Natural killer cell (primary cell): Measurements from ENCODE around the gene EDEM2. TPM values are rescaled to one million over a fixed set of nuclear protein-coding genes. Genes with fewer than 3 reads are reported as not detected.
A peak's percentile ranks its signal among the peaks of the same experiment; 100 is the strongest.

ENCODE experiments used
- ATAC-seq, 3 donors: fragments of 150-1000 bp in 2 of 3; fragments of 200-7000 bp in 1 of 3; cut with Tn5 transposase; 1 replicate in 1 of 3; 2 replicates in 2 of 3; pipeline ENCODE4 v1.10.0; 2021; ENCODE audit warnings: mild to moderate bottlenecking in 2 of 3, moderate library complexity in 2 of 3
- DNase-seq, 2 donors: peaks; one replicate each; pipeline versions ENCODE4 v3.0.0 to v3.0.0-alpha.2; 2013 to 2021; ENCODE audit warnings: mixed read lengths in 1 of 2
- H3K27ac ChIP-seq: one replicate; pipeline ENCODE4 v1.5.1; 2013; ENCODE audit warnings: mild to moderate bottlenecking, low read length
- H3K27me3 ChIP-seq: one replicate; pipeline ENCODE4 v1.6.1; 2013; ENCODE audit warnings: low read length; ENCODE audit not compliant: control insufficient read depth, insufficient read depth
- H3K36me3 ChIP-seq: one replicate; pipeline ENCODE4 v1.6.1; 2013; ENCODE audit warnings: low read length; ENCODE audit not compliant: control insufficient read depth, insufficient read depth
- H3K4me1 ChIP-seq: one replicate; pipeline ENCODE4 v1.6.1; 2013; ENCODE audit warnings: low read length; ENCODE audit not compliant: control insufficient read depth, insufficient read depth
- H3K4me3 ChIP-seq: one replicate; pipeline ENCODE4 v1.5.1; 2013; ENCODE audit warnings: low read length
- H3K9me3 ChIP-seq: one replicate; pipeline ENCODE4 v1.6.1; 2013; ENCODE audit warnings: low read length; ENCODE audit not compliant: control insufficient read depth, insufficient read depth
- H3K27ac Mint-ChIP-seq, 2 donors: one replicate each; pipeline ENCODE4 v1.8.0; 2022; ENCODE audit warnings: mild to moderate bottlenecking in 2 of 2, mixed read lengths in 2 of 2, moderate library complexity in 1 of 2
- H3K27me3 Mint-ChIP-seq, 2 donors: one replicate each; pipeline ENCODE4 v1.8.0; 2022; ENCODE audit warnings: low read depth in 2 of 2, mixed read lengths in 2 of 2
- H3K36me3 Mint-ChIP-seq: one replicate; pipeline ENCODE4 v1.8.0; 2022; ENCODE audit warnings: mixed read lengths
- H3K4me1 Mint-ChIP-seq, 2 donors: one replicate each; pipeline ENCODE4 v1.8.0; 2022; ENCODE audit warnings: mixed read lengths in 2 of 2
- H3K4me3 Mint-ChIP-seq: one replicate; pipeline ENCODE4 v1.8.0; 2022; ENCODE audit warnings: mild to moderate bottlenecking, moderate library complexity, mixed read lengths
- H3K9me3 Mint-ChIP-seq, 2 donors: one replicate each; pipeline ENCODE4 v1.8.0; 2022; ENCODE audit warnings: mixed read lengths in 2 of 2
- WGBS: methylation state at CpG from one replicate; pipeline ENCODE4 v1.1.7; 2013; ENCODE audit warnings: missing lambda C conversion rate; ENCODE audit not compliant: insufficient coverage; 5-methylcytosine and 5-hydroxymethylcytosine counted together
- intact Hi-C: fragments of 100-400 bp; cut with micrococcal nuclease; formaldehyde crosslinking; loops from one replicate; pipeline ENCODE4 v1.14.2; 2022
- total RNA-seq, 4 donors: library from RNA; stranded (reverse); fragments of 120-200 nt in 1 of 4; gene quantifications; one replicate each; pipeline versions ENCODE4 v1.2.3 to v1.2.4, GENCODE V29; 2013 to 2022
- TF ChIP-seq, protein P1 (sequence below): fragments of 200-600 bp; IDR thresholded peaks from one replicate; pipeline ENCODE4 v1.8.0; 2022; ENCODE audit warnings: antibody characterized with exemption

Gene EDEM2
- total RNA-seq, 3 donors from 2014 or later (not counting 1 experiment from before 2014, with no cell fraction given), result 20.0 to 27.4 (median 25.3) TPM

DNA sequence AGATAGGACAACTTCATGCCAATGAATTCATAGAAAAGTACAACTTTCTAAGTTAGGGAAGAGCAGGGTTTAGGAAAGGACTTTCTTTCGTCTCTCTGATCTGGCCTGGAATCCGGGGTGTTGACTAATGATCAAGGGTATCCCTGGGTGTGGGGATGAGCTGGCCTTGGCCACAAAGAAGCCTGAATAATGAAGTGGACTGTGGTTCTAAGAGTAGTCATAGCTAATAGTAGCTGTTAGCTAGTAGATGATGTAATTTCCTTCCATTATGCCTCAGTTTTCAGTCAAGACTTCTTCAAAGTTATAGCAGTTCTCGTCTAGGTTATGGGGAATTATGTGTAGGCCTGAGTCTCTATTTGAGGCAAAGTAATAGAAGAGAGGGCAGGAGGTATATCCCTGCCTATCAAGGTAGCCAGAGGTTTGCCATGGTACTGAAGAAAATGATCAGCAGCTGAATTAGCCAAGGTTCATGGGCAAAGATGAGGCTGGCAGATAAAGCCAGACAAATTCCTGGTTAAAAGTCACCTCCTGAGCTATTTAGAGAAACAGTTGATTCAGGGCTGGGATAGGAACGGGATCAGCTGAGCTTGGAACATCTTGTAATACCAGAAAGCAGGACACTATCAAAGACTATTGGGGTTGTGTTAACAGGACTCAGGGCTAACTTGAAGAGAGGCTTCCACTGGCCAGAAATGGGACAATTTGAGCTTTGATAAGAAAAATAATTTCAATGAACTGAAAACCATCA, 35.8 kb downstream of the EDEM2 start:
- no peaks in the 10 kb centered on the region for H3K9me3 Mint-ChIP-seq
- H3K4me1 Mint-ChIP-seq, result no peaks in the 10 kb centered on the region
- intact Hi-C loops, result no loop called here
- Histone ChIP-seq H3K27me3 (no peaks in the 10 kb centered on the region), H3K4me3 (no peak overlapping the region), H3K4me1 (no peaks in the 10 kb centered on the region), H3K9me3 (no peaks in the 10 kb centered on the region), H3K36me3 (peaks cover 18% of the 10 kb centered on the region), H3K27ac (no peak overlapping the region)
- TF ChIP-seq, protein P1, sequence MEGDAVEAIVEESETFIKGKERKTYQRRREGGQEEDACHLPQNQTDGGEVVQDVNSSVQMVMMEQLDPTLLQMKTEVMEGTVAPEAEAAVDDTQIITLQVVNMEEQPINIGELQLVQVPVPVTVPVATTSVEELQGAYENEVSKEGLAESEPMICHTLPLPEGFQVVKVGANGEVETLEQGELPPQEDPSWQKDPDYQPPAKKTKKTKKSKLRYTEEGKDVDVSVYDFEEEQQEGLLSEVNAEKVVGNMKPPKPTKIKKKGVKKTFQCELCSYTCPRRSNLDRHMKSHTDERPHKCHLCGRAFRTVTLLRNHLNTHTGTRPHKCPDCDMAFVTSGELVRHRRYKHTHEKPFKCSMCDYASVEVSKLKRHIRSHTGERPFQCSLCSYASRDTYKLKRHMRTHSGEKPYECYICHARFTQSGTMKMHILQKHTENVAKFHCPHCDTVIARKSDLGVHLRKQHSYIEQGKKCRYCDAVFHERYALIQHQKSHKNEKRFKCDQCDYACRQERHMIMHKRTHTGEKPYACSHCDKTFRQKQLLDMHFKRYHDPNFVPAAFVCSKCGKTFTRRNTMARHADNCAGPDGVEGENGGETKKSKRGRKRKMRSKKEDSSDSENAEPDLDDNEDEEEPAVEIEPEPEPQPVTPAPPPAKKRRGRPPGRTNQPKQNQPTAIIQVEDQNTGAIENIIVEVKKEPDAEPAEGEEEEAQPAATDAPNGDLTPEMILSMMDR, result no peak
- ATAC-seq, result no peak
- H3K27ac Mint-ChIP-seq, result peak overlapping the region; percentile 4 to 31
- DNase-seq, result no peak
- H3K4me3 Mint-ChIP-seq, result no peak overlapping the region
- WGBS, result 83% methylated on average over 4 of the region's 4 CpGs
- no peaks in the 10 kb centered on the region for H3K27me3 Mint-ChIP-seq
- H3K36me3 Mint-ChIP-seq, result peaks cover 3% of the 10 kb centered on the region

- no peak overlapping the region for H3K27ac Mint-ChIP-seq
- Histone ChIP-seq H3K9me3 (no peaks in the 10 kb centered on the region), H3K4me3 (no peak overlapping the region), H3K27me3 (no peaks in the 10 kb centered on the region), H3K36me3 (peaks cover 10% of the 10 kb centered on the region), H3K4me1 (no peaks in the 10 kb centered on the region), H3K27ac (no peak overlapping the region)
- H3K9me3 Mint-ChIP-seq, result no peaks in the 10 kb centered on the region
- DNase-seq, result no peak
- H3K27me3 Mint-ChIP-seq, result no peaks in the 10 kb centered on the region
- no peaks in the 10 kb centered on the region for H3K4me1 Mint-ChIP-seq
- no peak overlapping the region for H3K4me3 Mint-ChIP-seq
- TF ChIP-seq, protein P1, result no peak
- intact Hi-C loops, result no loop called here
- WGBS, result 100% methylated on average over 3 of the region's 4 CpGs
- no peaks in the 10 kb centered on the region for H3K36me3 Mint-ChIP-seq
- ATAC-seq, result no peak
Observed at GRCh38 chr20:35108921-35109320, 38.2 kb downstream of the EDEM2 start.

- WGBS, result no CpG with 5 or more reads among the region's 1 CpG
- no peak overlapping the region for H3K4me3 Mint-ChIP-seq
Observed at GRCh38 chr20:35106827-35107380, 40.2 kb downstream of the EDEM2 start.

More at GRCh38 chr20:35106827-35107380, 40.2 kb downstream of the EDEM2 start:
- DNase-seq (no peak), ATAC-seq (no peak)
- Histone ChIP-seq H3K4me1 (no peaks in the 10 kb centered on the region), H3K9me3 (no peaks in the 10 kb centered on the region), H3K4me3 (no peak overlapping the region), H3K36me3 (peaks cover 4% of the 10 kb centered on the region), H3K27me3 (no peaks in the 10 kb centered on the region), H3K27ac (no peak overlapping the region)
- intact Hi-C loops, result no loop called here
- no peaks in the 10 kb centered on the region for H3K4me1 Mint-ChIP-seq
- H3K36me3 Mint-ChIP-seq, result no peaks in the 10 kb centered on the region
- H3K9me3 Mint-ChIP-seq, result no peaks in the 10 kb centered on the region
- TF ChIP-seq, protein P1, result no peak
- H3K27me3 Mint-ChIP-seq, result no peaks in the 10 kb centered on the region
- H3K27ac Mint-ChIP-seq, result no peak overlapping the region
